H1 (cell line): ENCODE data around the gene FRMD4B. TPM values are rescaled to one million over a fixed set of nuclear protein-coding genes. Genes with fewer than 3 reads are reported as not detected.

ENCODE experiments used
- CEBPB ChIP-seq: IDR thresholded peaks from 2 replicates; pipeline ENCODE4 v1.6.1; 2012; ENCODE audit warnings: low read depth, low read length
- CHD7 ChIP-seq: fragments of 300-600 bp; sonication (generic); IDR thresholded peaks from 2 replicates; pipeline ENCODE4 v1.7.1; 2012; ENCODE audit warnings: low read length, moderate library complexity, mild to moderate bottlenecking, inconsistent platforms; ENCODE audit not compliant: insufficient replicate concordance
- EP300 ChIP-seq, 2 experiments: IDR thresholded peaks; 1 replicate in 1 of 2; 2 replicates in 1 of 2; pipeline ENCODE4 v1.6.1; 2011 to 2012; ENCODE audit warnings: low read depth in 2 of 2, low read length in 2 of 2, mild to moderate bottlenecking in 2 of 2, borderline replicate concordance in 1 of 2, inconsistent platforms in 1 of 2, moderate library complexity in 1 of 2
- EZH2 ChIP-seq: fragments of 200-600 bp; sonication (generic); IDR thresholded peaks from 2 replicates; pipeline ENCODE4 v1.7.1; 2012; ENCODE audit warnings: low read depth, mild to moderate bottlenecking, moderate library complexity, low read length, inconsistent platforms; ENCODE audit not compliant: severe bottlenecking
- JUN ChIP-seq: IDR thresholded peaks from 2 replicates; pipeline ENCODE4 v1.6.1; 2011; ENCODE audit warnings: low read depth, mild to moderate bottlenecking, improper control_type of control experiment, low read length
- NANOG ChIP-seq: IDR thresholded peaks from 2 replicates; pipeline ENCODE4 v1.6.1; 2011; ENCODE audit warnings: low read length, low read depth, mild to moderate bottlenecking, inconsistent platforms; ENCODE audit not compliant: insufficient read depth, poor library complexity, severe bottlenecking
- RNF2 ChIP-seq: fragments of 200-900, 300-1000 bp; sonication (generic); IDR thresholded peaks from 2 replicates; pipeline ENCODE4 v1.7.1; 2016; ENCODE audit warnings: borderline replicate concordance, low read depth, mild to moderate bottlenecking, antibody characterized with exemption, low read length; ENCODE audit not compliant: poor library complexity, severe bottlenecking; ENCODE audit errors: missing control alignments
- TBP ChIP-seq: IDR thresholded peaks from 2 replicates; pipeline ENCODE4 v1.6.1; 2011; ENCODE audit warnings: low read depth, low read length, improper control_type of control experiment
- TCF12 ChIP-seq: IDR thresholded peaks from 2 replicates; pipeline ENCODE4 v1.6.1; 2011; ENCODE audit warnings: low read depth, mild to moderate bottlenecking, low read length
- polyA plus RNA-seq, 7 experiments: library from polyadenylated mRNA; depleted of rRNA in 3 of 7; stranded (reverse) in 5 of 7; unstranded in 2 of 7; fragments of >200 nt in 5 of 7; fragments of 200-250 nt in 2 of 7; gene quantifications; 1 replicate in 5 of 7; 2 replicates in 1 of 7; 4 replicates in 1 of 7; pipeline versions ENCODE4 v1.2.1 to v1.2.3, GENCODE V29; 2011 to 2013; ENCODE audit warnings: missing spikeins in 2 of 7, mixed read lengths in 2 of 7
- total RNA-seq: library from RNA; stranded (reverse); fragmentation: NEBNext Ultra II Directional; extraction: Animal tissue kit (Norgen Biotek cat#: 25700); gene quantifications from 2 replicates; pipeline ENCODE4 v1.2.1, GENCODE V29; 2021

The FRMD4B gene
- total and polyA plus RNA-seq, 2 of the 8 experiments (the other 6 are each of a cell fraction or from before 2014, with no cell fraction given): 2.7 to 7.2 TPM

DNA sequence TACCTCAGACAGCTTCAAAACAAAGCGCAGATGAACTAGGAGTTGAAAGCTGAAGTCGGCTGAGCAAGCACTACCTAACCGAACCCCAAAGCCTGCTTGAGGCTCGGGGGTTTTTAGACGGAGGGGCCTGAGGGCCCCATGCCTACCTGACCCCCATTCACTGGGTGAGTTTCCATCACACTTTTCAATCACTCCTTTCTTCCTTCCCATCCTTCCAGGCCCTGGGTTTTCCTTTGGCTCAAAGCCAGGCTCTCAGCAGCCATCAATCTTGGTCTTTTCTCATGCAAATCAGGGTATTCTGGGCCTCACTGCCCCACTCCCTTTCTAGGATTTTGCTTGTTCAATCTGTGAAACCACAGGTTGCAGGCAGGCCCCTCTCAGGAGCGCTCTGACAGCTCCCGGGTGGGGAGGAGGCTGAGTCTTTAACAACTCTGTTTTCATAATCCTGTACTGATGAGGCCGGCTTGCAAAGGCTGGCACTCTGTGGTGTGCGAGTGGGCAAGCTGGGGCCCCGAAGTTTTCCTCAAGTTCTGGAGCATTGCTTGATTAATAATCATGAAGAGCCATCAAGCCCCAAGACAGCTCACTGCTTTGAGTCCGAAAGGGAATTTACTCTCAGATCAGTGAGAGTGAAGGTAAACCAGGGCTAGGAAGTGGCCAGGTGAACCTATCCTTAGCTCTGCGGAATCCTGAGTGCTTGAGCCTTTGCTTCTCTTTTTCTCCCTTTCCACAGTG, 97.6 kb downstream of the FRMD4B start (continued):
- TF ChIP-seq CHD7 (peak; percentile 73), EZH2 (no peak), CEBPB (no peak), EP300 (IDR thresholded peaks at IDR 0.05; ENCODE audit: borderline replicate concordance in 1 of 2, low read depth in 2 of 2, low read length in 2 of 2) (peak in 1 of 2 experiments; percentile 80; a peak in 1 of 3 replicates), RNF2 (no peak), TBP (no peak), TCF12 (0 out of 2 replicates have a peak, but pooled peaks have one; percentile 32), JUN (no peak), NANOG (peak; percentile 96)
